Activated T-cell treated with anti-CD3 and anti-CD28 coated beads, Interleukin-2, amount 50 U/mL, for 4 hours (primary cell): ENCODE results near the gene TPD52L1. TPM values are rescaled to one million over a fixed set of nuclear protein-coding genes. Genes with fewer than 3 reads are reported as not detected.
"Not testable (repeated sequence)": the region's sequence is repeated elsewhere in the genome, so short reads cannot be mapped to it uniquely, and the experiment has no call there.

Experiments
- ATAC-seq, 2 donors: fragments of 200-7000 bp; cut with Tn5 transposase; one replicate each; pipeline ENCODE4 v1.10.0; 2021
- DNase-seq: peaks from one replicate; pipeline ENCODE4 v3.0.0-alpha.2; 2020
- H3K27me3 Mint-ChIP-seq: one replicate; pipeline ENCODE4 v1.8.0; 2021; ENCODE audit warnings: low read depth, mixed read lengths
- H3K36me3 Mint-ChIP-seq: one replicate; pipeline ENCODE4 v1.8.0; 2022; ENCODE audit warnings: mixed read lengths; ENCODE audit not compliant: insufficient read depth
- H3K4me1 Mint-ChIP-seq: one replicate; pipeline ENCODE4 v1.8.0; 2021; ENCODE audit warnings: low read depth, mixed read lengths
- H3K4me3 Mint-ChIP-seq: one replicate; pipeline ENCODE4 v1.8.0; 2021; ENCODE audit warnings: mild to moderate bottlenecking, moderate library complexity, mixed read lengths
- H3K9me3 Mint-ChIP-seq: one replicate; pipeline ENCODE4 v1.8.0; 2021; ENCODE audit warnings: mixed read lengths
- total RNA-seq, 3 donors: library from RNA; stranded (reverse); gene quantifications; one replicate each; pipeline ENCODE4 v1.2.1, GENCODE V29; 2021

The TPD52L1 gene
- total RNA-seq, 3 donors from 2014 or later: 0.65 to 0.79 (median 0.66) TPM

GRCh38 chr6:125123468-125124048 lies 30.0 kb upstream of the TPD52L1 start:
- ATAC-seq (no peak), DNase-seq (no peak)
- Mint-ChIP-seq H3K4me1 (no peaks in the 10 kb centered on the region), H3K27me3 (peaks cover 5% of the 10 kb centered on the region), H3K4me3 (no peak overlapping the region), H3K9me3 (peaks cover 3% of the 10 kb centered on the region), H3K36me3 (no peaks in the 10 kb centered on the region)

DNA sequence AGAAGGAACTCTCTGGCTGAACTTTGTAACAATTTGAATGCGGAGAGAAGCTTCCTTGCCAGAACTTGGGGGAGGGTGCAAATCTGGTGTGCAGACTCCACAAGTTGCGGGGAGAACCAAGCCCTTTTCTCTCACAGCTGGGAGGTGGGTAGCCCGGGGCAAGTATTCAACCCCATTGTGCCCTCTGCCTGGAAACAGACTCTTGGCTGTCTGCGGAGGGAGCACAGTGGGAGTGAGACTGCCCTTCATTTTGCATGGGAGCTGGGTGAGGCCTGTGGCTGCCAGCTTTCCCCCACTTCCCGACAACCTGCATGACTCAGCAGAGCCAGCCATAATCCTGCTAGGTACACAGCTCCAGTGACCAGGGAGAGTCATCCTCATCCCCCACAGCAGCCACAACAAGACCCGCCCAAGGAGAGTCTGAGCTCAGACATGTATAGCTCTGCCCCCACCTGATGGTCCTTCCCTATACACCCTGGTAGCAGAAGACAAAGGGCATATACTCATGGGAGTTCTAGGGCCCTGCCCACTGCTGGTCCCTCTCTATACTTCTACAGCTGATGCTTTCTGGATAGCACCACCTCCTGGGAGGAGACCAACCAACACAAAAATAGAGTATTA lies 29.4 kb upstream of the TPD52L1 start:
- H3K27me3 Mint-ChIP-seq: peaks cover 5% of the 10 kb centered on the region
- no peak overlapping the region for H3K4me3 Mint-ChIP-seq
- DNase-seq (no peak), ATAC-seq (no peak)
- no peaks in the 10 kb centered on the region for H3K36me3 Mint-ChIP-seq
- peaks cover 3% of the 10 kb centered on the region for H3K9me3 Mint-ChIP-seq
- H3K4me1 Mint-ChIP-seq: no peaks in the 10 kb centered on the region

GRCh38 chr6:125125856-125126255 lies 27.7 kb upstream of the TPD52L1 start:
- H3K9me3 Mint-ChIP-seq: not testable (repeated sequence)

DNA sequence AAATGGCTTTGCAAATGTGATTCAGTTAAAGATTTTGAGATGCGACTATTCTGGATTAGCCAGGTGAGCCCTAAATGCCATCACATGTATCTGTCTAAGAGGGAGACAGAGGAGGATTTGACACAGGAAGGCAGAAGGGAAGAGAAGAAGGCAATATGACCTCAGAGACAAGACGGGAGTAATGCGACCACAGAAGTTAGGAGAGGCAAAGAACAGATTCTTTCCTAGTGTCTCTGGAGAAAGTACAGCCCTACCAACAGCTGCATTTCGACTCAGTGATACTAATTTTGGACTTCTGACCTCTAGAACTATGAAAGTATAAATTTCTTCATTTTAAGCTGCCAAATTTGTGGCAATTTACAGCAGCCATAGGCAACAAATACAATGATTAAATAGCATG lies 24.2 kb upstream of the TPD52L1 start:
- ATAC-seq: no peak
- Mint-ChIP-seq H3K36me3 (no peaks in the 10 kb centered on the region), H3K9me3 (peaks cover 3% of the 10 kb centered on the region), H3K27me3 (peaks cover 5% of the 10 kb centered on the region), H3K4me1 (no peaks in the 10 kb centered on the region), H3K4me3 (no peak overlapping the region)
- DNase-seq: no peak

More at GRCh38 chr6:125125856-125126255, 27.7 kb upstream of the TPD52L1 start:
- not testable (repeated sequence) for H3K4me1 Mint-ChIP-seq, H3K27me3 Mint-ChIP-seq, H3K4me3 Mint-ChIP-seq, ATAC-seq, DNase-seq, H3K36me3 Mint-ChIP-seq

GRCh38 chr6:125132058-125132457 lies 21.5 kb upstream of the TPD52L1 start:
- no peaks in the 10 kb centered on the region for H3K4me1 Mint-ChIP-seq
- peaks cover 1% of the 10 kb centered on the region for H3K27me3 Mint-ChIP-seq
- H3K36me3 Mint-ChIP-seq: no peaks in the 10 kb centered on the region
- H3K4me3 Mint-ChIP-seq: no peak overlapping the region
- H3K9me3 Mint-ChIP-seq: no peaks in the 10 kb centered on the region
- ATAC-seq: no peak
- DNase-seq: no peak

DNA sequence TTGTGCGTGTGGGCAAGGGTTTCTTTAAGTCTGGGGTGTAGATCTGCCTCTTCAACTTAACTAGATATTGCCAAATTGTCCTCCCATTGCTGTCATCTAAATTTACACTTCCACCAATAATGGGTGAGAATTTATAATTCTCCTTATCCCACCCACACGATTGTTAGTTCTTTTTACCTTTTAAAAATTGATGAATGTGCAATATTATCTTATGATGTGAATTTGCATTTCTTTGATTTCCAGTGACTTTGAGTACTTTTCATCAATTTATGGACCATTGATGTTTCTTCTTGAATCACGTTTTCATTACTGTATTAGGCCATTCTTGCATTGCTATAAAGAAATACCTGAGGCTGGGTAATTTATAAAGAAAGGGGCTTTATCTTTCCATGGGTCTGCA lies 17.2 kb upstream of the TPD52L1 start:
- H3K4me3 Mint-ChIP-seq: no peak overlapping the region
- DNase-seq (no peak), ATAC-seq (no peak)
- H3K9me3 Mint-ChIP-seq: no peaks in the 10 kb centered on the region
- H3K36me3 Mint-ChIP-seq: no peaks in the 10 kb centered on the region
- no peaks in the 10 kb centered on the region for H3K4me1 Mint-ChIP-seq
- no peaks in the 10 kb centered on the region for H3K27me3 Mint-ChIP-seq

DNA sequence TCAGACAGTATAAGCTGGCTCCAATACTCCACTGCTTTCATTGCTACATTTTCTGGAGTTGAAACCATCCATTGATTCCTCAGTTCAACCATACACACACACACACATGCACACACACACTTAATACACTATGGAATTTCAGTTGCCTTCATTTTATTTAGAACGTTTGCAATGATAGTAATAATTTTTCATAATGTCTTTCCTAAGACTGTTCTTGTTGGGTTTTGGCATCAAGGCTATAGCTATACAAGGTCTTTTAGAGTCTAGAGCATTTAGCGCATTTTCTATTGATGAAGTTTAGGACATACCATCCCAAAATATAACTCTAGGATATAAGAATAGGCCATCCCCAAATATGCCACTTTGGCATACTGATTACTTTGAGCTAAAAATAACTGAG lies 15.5 kb upstream of the TPD52L1 start:
- DNase-seq (no peak), ATAC-seq (no peak)
- H3K9me3 Mint-ChIP-seq: no peaks in the 10 kb centered on the region
- H3K36me3 Mint-ChIP-seq: no peaks in the 10 kb centered on the region
- peaks cover 3% of the 10 kb centered on the region for H3K27me3 Mint-ChIP-seq
- H3K4me3 Mint-ChIP-seq: no peak overlapping the region
- H3K4me1 Mint-ChIP-seq: no peaks in the 10 kb centered on the region

GRCh38 chr6:125140808-125141207 lies 12.8 kb upstream of the TPD52L1 start:
- Mint-ChIP-seq H3K36me3 (no peaks in the 10 kb centered on the region), H3K27me3 (peaks cover 6% of the 10 kb centered on the region), H3K4me3 (no peak overlapping the region), H3K9me3 (no peaks in the 10 kb centered on the region), H3K4me1 (no peaks in the 10 kb centered on the region)
- no peak for DNase-seq
- ATAC-seq: no peak

- Mint-ChIP-seq H3K27me3 (peaks cover 17% of the 10 kb centered on the region), H3K4me1 (no peaks in the 10 kb centered on the region), H3K9me3 (no peaks in the 10 kb centered on the region), H3K4me3 (no peak overlapping the region), H3K36me3 (no peaks in the 10 kb centered on the region)
- no peak for ATAC-seq
- DNase-seq: no peak
Observed at GRCh38 chr6:125142618-125143017, 11.0 kb upstream of the TPD52L1 start.

DNA sequence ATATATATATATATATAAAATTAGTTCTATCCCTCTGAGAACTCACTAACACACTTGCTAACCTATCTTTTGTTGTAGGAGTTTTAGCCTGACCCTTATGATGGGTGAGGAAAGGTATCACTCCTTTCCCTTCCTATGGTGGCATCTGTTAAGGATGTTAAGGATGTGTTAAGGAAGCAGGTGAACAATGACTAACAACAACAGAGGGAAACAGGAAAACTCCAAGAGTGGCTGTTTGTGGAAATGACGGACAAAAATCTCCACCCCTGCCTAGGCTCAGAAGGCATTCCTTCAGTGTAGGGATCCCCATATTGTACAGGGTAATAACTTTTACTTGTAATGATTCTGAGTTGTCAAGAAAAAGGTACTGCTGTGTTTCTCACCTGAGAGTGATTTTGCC lies 8.8 kb upstream of the TPD52L1 start:
- Mint-ChIP-seq H3K4me1 (no peaks in the 10 kb centered on the region), H3K4me3 (no peak overlapping the region), H3K27me3 (peaks cover 26% of the 10 kb centered on the region), H3K36me3 (no peaks in the 10 kb centered on the region), H3K9me3 (no peaks in the 10 kb centered on the region)
- no peak for DNase-seq
- no peak for ATAC-seq

DNA sequence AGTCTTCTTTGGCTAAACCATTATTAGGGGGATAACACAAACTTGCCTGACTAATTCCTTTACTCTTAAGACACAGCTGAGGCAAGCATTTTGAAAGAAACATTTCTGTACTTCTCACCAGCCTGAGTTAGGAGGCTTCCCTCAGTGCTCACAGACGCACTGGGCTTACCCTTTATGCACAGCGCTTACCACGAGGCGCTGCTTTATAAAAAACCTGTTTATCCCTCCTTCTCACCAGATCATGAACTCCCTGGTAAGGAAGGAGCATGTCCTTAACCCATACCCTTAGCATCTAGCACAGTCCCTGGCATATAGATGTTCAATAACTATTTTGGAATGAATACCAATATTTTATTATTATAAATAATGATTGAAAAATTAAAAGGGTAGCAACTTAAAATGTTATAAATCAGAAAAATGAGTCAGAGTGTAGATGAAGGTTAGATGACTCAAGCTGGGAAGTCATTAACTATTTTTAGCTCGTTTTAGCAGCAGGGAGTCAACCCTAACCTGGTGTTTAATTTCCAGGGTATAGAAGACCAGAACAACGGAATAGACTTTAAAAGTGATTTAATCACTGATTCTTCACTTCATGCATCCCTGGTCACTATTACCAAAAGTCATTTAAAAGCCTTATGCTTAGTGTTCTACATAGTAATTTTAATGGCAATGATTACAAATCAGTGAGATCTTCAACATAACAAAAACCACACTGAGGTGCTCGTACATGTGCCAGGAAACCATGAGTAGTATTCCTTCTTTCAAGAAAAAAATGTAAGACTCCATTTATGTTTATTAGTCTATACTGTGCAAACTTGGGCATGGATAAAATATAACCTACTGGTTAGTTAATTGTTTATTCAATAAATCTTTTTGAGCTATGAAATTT lies 4.1 kb upstream of the TPD52L1 start:
- ATAC-seq (no peak), DNase-seq (no peak)
- Mint-ChIP-seq H3K9me3 (no peaks in the 10 kb centered on the region), H3K4me1 (peaks cover 2% of the 10 kb centered on the region), H3K36me3 (no peaks in the 10 kb centered on the region), H3K27me3 (peaks cover 42% of the 10 kb centered on the region), H3K4me3 (no peak overlapping the region)

GRCh38 chr6:125151700-125152099 lies 1.9 kb upstream of the TPD52L1 start:
- no peak for ATAC-seq

GRCh38 chr6:125154118-125154760 lies 666 bp downstream of the TPD52L1 start:
- no peak for DNase-seq
- peak in 1 of 2 donors; percentile 24 for ATAC-seq
- Mint-ChIP-seq H3K27me3 (peaks cover 36% of the 10 kb centered on the region), H3K36me3 (no peaks in the 10 kb centered on the region), H3K9me3 (no peaks in the 10 kb centered on the region), H3K4me3 (peak overlapping the region; percentile 69), H3K4me1 (peaks cover 4% of the 10 kb centered on the region)

More at GRCh38 chr6:125151700-125152099, 1.9 kb upstream of the TPD52L1 start:
- Mint-ChIP-seq H3K27me3 (peaks cover 51% of the 10 kb centered on the region), H3K9me3 (no peaks in the 10 kb centered on the region), H3K36me3 (no peaks in the 10 kb centered on the region), H3K4me3 (no peak overlapping the region), H3K4me1 (peaks cover 4% of the 10 kb centered on the region)
- no peak for DNase-seq

DNA sequence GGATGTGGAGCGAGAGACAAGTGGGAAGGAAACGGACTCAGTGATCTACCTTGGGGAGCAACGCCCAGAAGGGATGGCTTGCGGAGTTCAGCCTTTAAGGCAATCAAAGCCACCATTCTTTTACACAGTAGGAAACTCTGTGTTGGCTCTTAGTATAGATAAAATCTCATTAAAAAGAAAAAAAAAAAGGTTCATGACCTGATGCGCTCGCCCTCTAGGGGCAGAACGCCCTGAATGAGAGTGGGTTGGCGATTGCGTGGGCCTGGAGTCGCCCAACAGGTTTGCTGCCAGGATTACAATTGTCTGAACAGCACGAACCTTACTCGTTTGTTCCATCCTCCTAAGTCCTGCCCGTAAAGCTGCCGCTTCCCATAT lies 1.2 kb downstream of the TPD52L1 start:
- DNase-seq: peak; percentile 6
- Mint-ChIP-seq H3K36me3 (no peaks in the 10 kb centered on the region), H3K4me1 (peaks cover 4% of the 10 kb centered on the region), H3K9me3 (no peaks in the 10 kb centered on the region), H3K4me3 (peak overlapping the region; percentile 66), H3K27me3 (peaks cover 36% of the 10 kb centered on the region)
- no peak for ATAC-seq
